ENCODE data around the gene HESX1. TPM values are rescaled to one million over a fixed set of nuclear protein-coding genes. Genes with fewer than 3 reads are reported as not detected.

The HESX1 gene
- total and polyA plus RNA-seq, 2 of the 13 experiments (the other 11 are each of a cell fraction or from before 2014, with no cell fraction given): 0.57 to 0.75 TPM

GRCh38 chr3:57227204-57227929 lies 27.6 kb upstream of the HESX1 start, which contains the start of gene APPL1 (continued):
- TF ChIP-seq LRRFIP1 (CRISPR knock-in tag; conservative IDR thresholded peaks at IDR 0.05): no peak
- TF ChIP-seq ZNF549 (CRISPR knock-in tag; IDR thresholded peaks at IDR 0.05): no peak
- TF ChIP-seq POGZ (CRISPR knock-in tag; IDR thresholded peaks at IDR 0.05): peak; percentile 72
- TF ChIP-seq ZFP41 (CRISPR knock-in tag; IDR thresholded peaks at IDR 0.05; ENCODE audit: borderline replicate concordance): peak; percentile 35; the same call in 1 of the 2 replicates
- peak; percentile 47; the same call in 1 of the 2 replicates for TF ChIP-seq ZNF770 (CRISPR knock-in tag; IDR thresholded peaks at IDR 0.05)
- TF ChIP-seq ZBTB49 (CRISPR knock-in tag; IDR thresholded peaks at IDR 0.05; ENCODE audit: borderline replicate concordance): no peak
- no peak for TF ChIP-seq DDIT3 (CRISPR knock-in tag; IDR thresholded peaks at IDR 0.05)
- 0 out of 2 replicates have a peak, but pooled peaks have one; percentile 56 for TF ChIP-seq ZKSCAN8 (CRISPR knock-in tag; IDR thresholded peaks at IDR 0.05; ENCODE audit: borderline replicate concordance)
- peak; percentile 84; the same call in 1 of the 2 replicates for TF ChIP-seq ZSCAN21 (CRISPR knock-in tag; IDR thresholded peaks at IDR 0.05; ENCODE audit: borderline replicate concordance)
- TF ChIP-seq ZNF878 (CRISPR knock-in tag; IDR thresholded peaks at IDR 0.05): peak; percentile 58; the same call in 1 of the 2 replicates
- no peak for TF ChIP-seq HNF4G (IDR thresholded peaks at IDR 0.05; ENCODE audit: borderline replicate concordance, low read depth, low read length)
- TF ChIP-seq HNF4G (CRISPR knock-in tag; IDR thresholded peaks at IDR 0.05; ENCODE audit: borderline replicate concordance, low read depth): no peak; the same call in 1 of the 2 replicates
- no peak for TF ChIP-seq USF2 (IDR thresholded peaks at IDR 0.05; ENCODE audit: low read depth, low read length)
- 0 out of 2 replicates have a peak, but pooled peaks have one; percentile 46 for TF ChIP-seq USF2 (CRISPR knock-in tag; IDR thresholded peaks at IDR 0.05; ENCODE audit: borderline replicate concordance)
